Effector memory CD8-positive, alpha-beta T cell (primary cell): ENCODE results near the gene UBE2H.

Experiments
- ATAC-seq: fragments of 150-1000 bp; cut with Tn5 transposase; replicated peaks from 2 replicates; pipeline ENCODE4 v1.10.0; 2021; ENCODE audit warnings: mild to moderate bottlenecking, moderate library complexity
- DNase-seq, 3 experiments: peaks; one replicate each; pipeline ENCODE4 v3.0.0; 2021
- H3K27ac Mint-ChIP-seq, 2 donors: one replicate each; pipeline ENCODE4 v1.8.0; 2022; ENCODE audit warnings: mild to moderate bottlenecking in 2 of 2, mixed read lengths in 2 of 2, moderate library complexity in 2 of 2
- H3K27me3 Mint-ChIP-seq, 2 donors: one replicate each; pipeline ENCODE4 v1.8.0; 2022; ENCODE audit warnings: mixed read lengths in 2 of 2
- H3K36me3 Mint-ChIP-seq: one replicate; pipeline ENCODE4 v1.8.0; 2022; ENCODE audit warnings: mild to moderate bottlenecking, moderate library complexity, mixed read lengths; ENCODE audit not compliant: insufficient read depth
- H3K4me1 Mint-ChIP-seq, 2 donors: one replicate each; pipeline ENCODE4 v1.8.0; 2022; ENCODE audit warnings: low read depth in 2 of 2, mixed read lengths in 2 of 2
- H3K4me3 Mint-ChIP-seq, 2 donors: one replicate each; pipeline ENCODE4 v1.8.0; 2022; ENCODE audit warnings: mild to moderate bottlenecking in 2 of 2, mixed read lengths in 2 of 2, moderate library complexity in 2 of 2
- H3K9me3 Mint-ChIP-seq, 2 donors: one replicate each; pipeline ENCODE4 v1.8.0; 2022; ENCODE audit warnings: mixed read lengths in 2 of 2

The UBE2H gene

GRCh38 chr7:129782818-129783583 is 169.8 kb downstream of the UBE2H start:
- no peak for ATAC-seq
- peak overlapping the region; percentile 80 to 88 for H3K4me3 Mint-ChIP-seq

GRCh38 chr7:129781928-129782817 is 170.6 kb downstream of the UBE2H start:
- H3K4me1 Mint-ChIP-seq: peaks cover 32 to 38% of the 10 kb centered on the region in 2 donors

More at GRCh38 chr7:129782818-129783583, 169.8 kb downstream of the UBE2H start:
- no peak for DNase-seq
- H3K9me3 Mint-ChIP-seq: no peaks in the 10 kb centered on the region
- peaks cover 32 to 38% of the 10 kb centered on the region in 2 donors for H3K4me1 Mint-ChIP-seq
- peak overlapping the region in 1 of 2 donors; percentile 58 for H3K27ac Mint-ChIP-seq
- H3K27me3 Mint-ChIP-seq: peaks cover 63 to 78% of the 10 kb centered on the region in 2 donors
- peaks cover 5% of the 10 kb centered on the region for H3K36me3 Mint-ChIP-seq

GRCh38 chr7:129780974-129781927 is 171.5 kb downstream of the UBE2H start:
- peaks cover 57 to 74% of the 10 kb centered on the region in 2 donors for H3K27me3 Mint-ChIP-seq

More at GRCh38 chr7:129781928-129782817, 170.6 kb downstream of the UBE2H start:
- Mint-ChIP-seq H3K27me3 (peaks cover 64 to 78% of the 10 kb centered on the region in 2 donors), H3K36me3 (peaks cover 5% of the 10 kb centered on the region), H3K9me3 (no peaks in the 10 kb centered on the region), H3K27ac (peak overlapping the region in 1 of 2 donors; percentile 58), H3K4me3 (peak overlapping the region; percentile 80 to 88)
- DNase-seq (no peak), ATAC-seq (no peak)

More at GRCh38 chr7:129780974-129781927, 171.5 kb downstream of the UBE2H start:
- no peak for DNase-seq
- Mint-ChIP-seq H3K4me1 (peaks cover 30 to 38% of the 10 kb centered on the region in 2 donors), H3K9me3 (no peaks in the 10 kb centered on the region), H3K36me3 (peaks cover 5% of the 10 kb centered on the region), H3K27ac (peak overlapping the region in 1 of 2 donors; percentile 16), H3K4me3 (peak overlapping the region; percentile 80 to 88)
- no peak for ATAC-seq
